ENCODE data around the gene GUK1.

DNA sequence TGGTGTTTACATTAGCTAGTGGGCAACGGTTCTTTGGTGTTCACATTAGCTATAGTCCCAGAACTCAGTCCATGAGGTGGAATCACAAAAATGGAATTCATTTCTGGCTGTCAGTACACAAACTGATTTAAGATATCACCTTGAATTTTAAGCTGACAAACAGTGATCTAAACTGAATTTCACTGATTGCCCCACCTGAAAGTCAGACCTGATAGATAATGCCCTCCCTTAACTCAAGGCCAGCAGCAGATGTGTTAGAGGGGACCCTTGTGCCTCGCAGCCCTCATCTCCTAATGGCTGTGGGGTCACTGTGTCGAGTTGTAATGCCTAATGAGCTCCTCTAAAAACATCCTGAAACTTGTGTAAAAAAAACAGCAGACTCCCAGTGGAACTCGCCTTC is 49.0 kb upstream of the GUK1 start:
- TF ChIP-seq, protein P1, sequence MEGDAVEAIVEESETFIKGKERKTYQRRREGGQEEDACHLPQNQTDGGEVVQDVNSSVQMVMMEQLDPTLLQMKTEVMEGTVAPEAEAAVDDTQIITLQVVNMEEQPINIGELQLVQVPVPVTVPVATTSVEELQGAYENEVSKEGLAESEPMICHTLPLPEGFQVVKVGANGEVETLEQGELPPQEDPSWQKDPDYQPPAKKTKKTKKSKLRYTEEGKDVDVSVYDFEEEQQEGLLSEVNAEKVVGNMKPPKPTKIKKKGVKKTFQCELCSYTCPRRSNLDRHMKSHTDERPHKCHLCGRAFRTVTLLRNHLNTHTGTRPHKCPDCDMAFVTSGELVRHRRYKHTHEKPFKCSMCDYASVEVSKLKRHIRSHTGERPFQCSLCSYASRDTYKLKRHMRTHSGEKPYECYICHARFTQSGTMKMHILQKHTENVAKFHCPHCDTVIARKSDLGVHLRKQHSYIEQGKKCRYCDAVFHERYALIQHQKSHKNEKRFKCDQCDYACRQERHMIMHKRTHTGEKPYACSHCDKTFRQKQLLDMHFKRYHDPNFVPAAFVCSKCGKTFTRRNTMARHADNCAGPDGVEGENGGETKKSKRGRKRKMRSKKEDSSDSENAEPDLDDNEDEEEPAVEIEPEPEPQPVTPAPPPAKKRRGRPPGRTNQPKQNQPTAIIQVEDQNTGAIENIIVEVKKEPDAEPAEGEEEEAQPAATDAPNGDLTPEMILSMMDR (IDR thresholded peaks at IDR 0.05): no peak
- no peak for TF ChIP-seq POLR2A (IDR thresholded peaks at IDR 0.05; ENCODE audit: low read depth)
- no peak for TF ChIP-seq POLR2AphosphoS5 (IDR thresholded peaks at IDR 0.05)
- no peak for TF ChIP-seq EP300 (IDR thresholded peaks at IDR 0.05)

Data from esophagus muscularis mucosa (tissue), 4 donors.